ENCODE results near the gene DENND1A. TPM values are rescaled to one million over a fixed set of nuclear protein-coding genes. Genes with fewer than 3 reads are reported as not detected.

DENND1A gene
- total and polyA plus RNA-seq, 11 donors: 9.8 to 24.0 (median 14.7) TPM

DNA sequence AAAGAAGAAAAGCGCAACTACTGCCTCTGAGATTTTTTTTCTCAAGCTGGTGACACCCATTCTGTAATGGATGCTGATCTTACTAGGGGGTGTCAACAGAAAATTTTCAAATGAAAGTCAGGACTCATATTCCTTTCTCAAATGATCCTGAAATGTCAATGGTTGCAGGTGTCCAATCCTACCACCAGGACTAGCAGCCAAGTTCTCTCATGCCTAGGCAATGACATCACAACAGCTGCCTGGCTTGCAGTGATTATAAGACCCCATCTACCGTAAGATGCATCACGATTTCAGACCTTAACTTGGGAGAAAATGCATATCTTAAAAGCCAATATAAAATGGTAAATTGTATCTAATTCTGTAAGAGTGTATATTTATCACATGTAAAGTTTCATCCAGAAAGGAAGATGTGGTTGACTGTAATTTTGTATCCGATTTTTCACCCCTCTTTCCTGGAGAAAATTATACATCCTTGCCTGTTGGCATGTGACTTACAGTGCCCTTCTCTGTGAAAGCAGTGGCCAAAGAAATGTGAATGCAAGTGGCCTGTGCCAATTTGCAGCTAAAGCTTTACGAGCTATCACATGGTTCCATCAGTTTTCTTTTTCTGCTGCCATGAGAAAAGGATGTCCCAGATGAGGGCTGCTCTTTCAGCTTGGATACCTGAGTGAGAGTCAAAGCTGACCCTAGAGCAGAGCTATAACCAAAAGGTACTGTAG is 104.4 kb downstream of the DENND1A start:
- intact Hi-C loops (cut with DNase I): no loop called here
- no peaks in the 10 kb centered on the region for H3K36me3 ChIP-seq
- WGBS, 4 donors: 70 to 84% (median 80%) methylated on average over 5 of the region's 5 CpGs
- peaks cover 0 to 6% (median 0%) of the 10 kb centered on the region in 12 donors for H3K4me1 ChIP-seq
- no peak for TF ChIP-seq POLR2A (IDR thresholded peaks at IDR 0.05)
- TF ChIP-seq, protein P1, sequence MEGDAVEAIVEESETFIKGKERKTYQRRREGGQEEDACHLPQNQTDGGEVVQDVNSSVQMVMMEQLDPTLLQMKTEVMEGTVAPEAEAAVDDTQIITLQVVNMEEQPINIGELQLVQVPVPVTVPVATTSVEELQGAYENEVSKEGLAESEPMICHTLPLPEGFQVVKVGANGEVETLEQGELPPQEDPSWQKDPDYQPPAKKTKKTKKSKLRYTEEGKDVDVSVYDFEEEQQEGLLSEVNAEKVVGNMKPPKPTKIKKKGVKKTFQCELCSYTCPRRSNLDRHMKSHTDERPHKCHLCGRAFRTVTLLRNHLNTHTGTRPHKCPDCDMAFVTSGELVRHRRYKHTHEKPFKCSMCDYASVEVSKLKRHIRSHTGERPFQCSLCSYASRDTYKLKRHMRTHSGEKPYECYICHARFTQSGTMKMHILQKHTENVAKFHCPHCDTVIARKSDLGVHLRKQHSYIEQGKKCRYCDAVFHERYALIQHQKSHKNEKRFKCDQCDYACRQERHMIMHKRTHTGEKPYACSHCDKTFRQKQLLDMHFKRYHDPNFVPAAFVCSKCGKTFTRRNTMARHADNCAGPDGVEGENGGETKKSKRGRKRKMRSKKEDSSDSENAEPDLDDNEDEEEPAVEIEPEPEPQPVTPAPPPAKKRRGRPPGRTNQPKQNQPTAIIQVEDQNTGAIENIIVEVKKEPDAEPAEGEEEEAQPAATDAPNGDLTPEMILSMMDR (IDR thresholded peaks at IDR 0.05): peak in 1 of 12 donors; percentile 24
- no peaks in the 10 kb centered on the region for H3K27me3 ChIP-seq
- peaks cover 0 to 32% (median 21%) of the 10 kb centered on the region in 12 donors for H3K9me3 ChIP-seq
- H3K27ac ChIP-seq: no peak overlapping the region
- H3K4me3 ChIP-seq: no peak overlapping the region
- ATAC-seq: no peak
- DNase-seq: no peak

DNA sequence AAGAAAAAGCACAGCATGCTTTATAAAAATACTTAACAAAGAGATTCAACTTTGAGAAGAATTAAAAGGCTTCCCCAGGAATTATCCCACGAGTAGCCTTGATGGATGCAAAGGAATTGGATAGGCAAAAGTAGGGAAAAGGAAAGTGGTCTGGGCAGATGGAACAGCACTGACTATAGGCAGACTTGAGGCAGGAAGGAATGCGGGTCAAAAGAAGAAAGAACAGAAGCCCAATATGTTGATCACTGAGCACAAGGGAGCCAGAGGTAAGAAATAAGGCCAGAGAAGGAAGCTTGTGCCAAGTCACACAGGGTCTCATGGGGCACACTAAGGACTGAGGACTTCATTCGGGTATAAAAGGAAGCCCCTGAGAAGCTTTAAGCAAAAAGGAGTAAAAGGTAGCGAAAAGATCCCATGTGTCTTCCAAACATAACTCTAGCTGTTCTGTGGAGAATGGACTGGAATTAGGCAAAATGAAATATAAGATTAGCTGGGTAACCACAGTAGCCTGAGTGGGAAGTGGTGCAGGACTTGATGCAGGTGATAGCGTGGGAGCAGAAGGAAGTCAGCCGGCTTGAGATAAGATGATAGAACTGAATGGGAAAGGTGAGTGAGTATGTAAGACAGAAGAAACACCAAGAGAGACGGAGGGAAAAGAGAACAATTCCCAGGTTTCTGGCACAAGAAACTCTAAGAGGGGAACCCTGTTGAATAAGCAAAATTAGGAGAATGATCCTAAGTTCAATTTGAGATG is 106.6 kb downstream of the DENND1A start:
- intact Hi-C loops (cut with DNase I): no loop called here
- 85 to 91% (median 91%) methylated on average over 7 of the region's 7 CpGs for WGBS, 4 donors
- no peaks in the 10 kb centered on the region for H3K36me3 ChIP-seq
- ATAC-seq (no peak), DNase-seq (no peak)
- TF ChIP-seq POLR2A (IDR thresholded peaks at IDR 0.05): no peak
- TF ChIP-seq, protein P1 (IDR thresholded peaks at IDR 0.05): no peak
- peaks cover 0 to 6% (median 0%) of the 10 kb centered on the region in 12 donors for H3K4me1 ChIP-seq
- H3K27me3 ChIP-seq: no peaks in the 10 kb centered on the region
- no peak overlapping the region for H3K27ac ChIP-seq
- no peak overlapping the region for H3K4me3 ChIP-seq
- H3K9me3 ChIP-seq: peaks cover 0 to 12% (median 9%) of the 10 kb centered on the region in 12 donors

DNA sequence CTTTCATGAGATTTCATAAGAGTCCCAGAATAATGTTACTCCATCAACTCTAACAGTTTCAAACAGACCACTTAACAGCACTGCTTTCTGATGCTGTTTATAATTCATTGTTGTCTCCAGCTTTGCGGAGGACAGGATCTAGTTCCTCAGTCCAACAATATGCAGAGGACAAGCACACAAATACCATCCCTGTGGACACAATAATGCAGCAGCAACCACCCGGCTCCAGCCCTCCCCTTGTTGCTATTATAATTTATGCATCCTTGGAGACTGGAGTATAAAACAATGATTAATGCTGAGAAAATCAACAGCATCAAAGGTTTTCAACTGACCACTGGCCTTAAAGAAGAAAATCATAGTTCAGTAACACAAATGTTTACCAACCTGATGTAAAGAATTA is 108.3 kb downstream of the DENND1A start:
- H3K27ac ChIP-seq: no peak overlapping the region
- H3K36me3 ChIP-seq: no peaks in the 10 kb centered on the region
- H3K9me3 ChIP-seq: no peaks in the 10 kb centered on the region
- WGBS, 4 donors: 72 to 83% (median 77%) methylated on average over 2 of the region's 2 CpGs
- ATAC-seq: no peak
- no peak for DNase-seq
- H3K27me3 ChIP-seq: no peaks in the 10 kb centered on the region
- intact Hi-C loops (cut with DNase I): no loop called here
- TF ChIP-seq, protein P1 (IDR thresholded peaks at IDR 0.05): no peak
- no peak for TF ChIP-seq POLR2A (IDR thresholded peaks at IDR 0.05)
- H3K4me1 ChIP-seq: peaks cover 0 to 8% (median 0%) of the 10 kb centered on the region in 12 donors
- H3K4me3 ChIP-seq: no peak overlapping the region

DNA sequence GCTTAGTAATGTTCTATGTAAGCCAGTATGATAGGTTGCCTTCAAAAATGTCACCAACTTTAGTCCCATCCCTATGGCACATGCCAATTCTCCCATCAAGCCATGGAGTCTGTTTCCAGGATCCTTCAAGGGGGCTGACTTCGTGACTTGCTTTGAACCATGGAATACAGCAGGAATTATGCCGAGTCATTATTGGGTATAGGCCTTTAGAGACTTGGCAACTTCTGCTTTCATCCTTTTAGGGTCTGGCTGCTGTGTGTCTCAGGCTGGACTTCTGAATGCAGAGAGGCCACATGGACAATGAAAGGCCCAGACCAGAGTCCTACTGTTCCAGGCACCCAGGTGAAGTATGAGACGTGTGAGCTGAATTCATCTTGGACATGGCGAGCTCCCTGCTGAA is 109.8 kb downstream of the DENND1A start:
- intact Hi-C loops (cut with DNase I): no loop called here
- WGBS, 4 donors: 92 to 98% (median 95%) methylated on average over 4 of the region's 4 CpGs
- H3K4me1 ChIP-seq: peaks cover 0 to 8% (median 0%) of the 10 kb centered on the region in 12 donors
- H3K9me3 ChIP-seq: no peaks in the 10 kb centered on the region
- H3K27ac ChIP-seq: no peak overlapping the region
- no peaks in the 10 kb centered on the region for H3K36me3 ChIP-seq
- TF ChIP-seq POLR2A (IDR thresholded peaks at IDR 0.05): no peak
- H3K4me3 ChIP-seq: no peak overlapping the region
- H3K27me3 ChIP-seq: no peaks in the 10 kb centered on the region
- DNase-seq (no peak), ATAC-seq (no peak)

Data from heart left ventricle (tissue), 16 donors.